ENCODE measurements around the gene FCHSD2. TPM values are rescaled to one million over a fixed set of nuclear protein-coding genes. Genes with fewer than 3 reads are reported as not detected.

The FCHSD2 gene
- total and polyA plus RNA-seq, 9 of the 15 experiments (the other 6 are each of a cell fraction or from before 2014, with no cell fraction given): 1.8 to 14.7 (median 6.4) TPM

- TF ChIP-seq CHD7 (IDR thresholded peaks at IDR 0.05; ENCODE audit: low read depth, low read length) (no peak), ZNF445 (CRISPR knock-in tag; IDR thresholded peaks at IDR 0.05; ENCODE audit: low read depth) (no peak), SMARCA5 (IDR thresholded peaks at IDR 0.05) (peak; percentile 23; the same call in 1 of the 2 replicates), NRF1 (conservative IDR thresholded peaks at IDR 0.05 in 1 of 2, IDR thresholded peaks at IDR 0.05 in 1 of 2) (no peak), OTX1 (CRISPR knock-in tag; IDR thresholded peaks at IDR 0.05) (no peak), ZSCAN29 (IDR thresholded peaks at IDR 0.05) (no peak), ZNF592 (IDR thresholded peaks at IDR 0.05) (no peak), MTF1 (CRISPR knock-in tag; IDR thresholded peaks at IDR 0.05; ENCODE audit: borderline replicate concordance) (no peak), RBM25 (IDR thresholded peaks at IDR 0.05; ENCODE audit: low read depth, low read length, severe bottlenecking) (no peak), XRCC3 (IDR thresholded peaks at IDR 0.05) (no peak), ARNT (IDR thresholded peaks at IDR 0.05) (no peak)
Observed at GRCh38 chr11:72812967-72813739, 329.0 kb downstream of the FCHSD2 start (continued).

Measured in K562 (cell line).